T-helper 1 cell treated with Interleukin-12 subunit alpha and Interleukin-12 subunit beta and Interleukin-4 antibody, amounts not matched to agents 30 ng/mL and 1 ng/mL, for 36 hours (primary cell): Measurements from ENCODE around the gene BMP5. TPM values are rescaled to one million over a fixed set of nuclear protein-coding genes. Genes with fewer than 3 reads are reported as not detected.

Experiments used
- intact Hi-C: fragments of 100-400 bp; cut with micrococcal nuclease; formaldehyde crosslinking; loops from one replicate; pipeline ENCODE4 v1.15.1; 2024
- total RNA-seq: library from RNA; stranded (reverse); gene quantifications from 2 replicates; pipeline ENCODE4 v1.2.3, GENCODE V29; 2022

The BMP5 gene
- total RNA-seq, 1 donor from 2014 or later: not detected

- intact Hi-C loops: no loop called here
These were observed 149.2 kb downstream of the BMP5 start for GRCh38 chr6:55726144-55726543.

- intact Hi-C loops: loop anchor here (5.0 kb wide), 1 partner anchor 32 kb away; no protein-coding TSS in a partner anchor
These were observed 160.6 kb downstream of the BMP5 start for GRCh38 chr6:55714831-55715230.

GRCh38 chr6:55713436-55713835, 162.0 kb downstream of the BMP5 start:
- intact Hi-C loops: loop anchor here (5.0 kb wide), 1 partner anchor 34 kb away; no protein-coding TSS in a partner anchor

- intact Hi-C loops: no loop called here
These were observed 166.7 kb downstream of the BMP5 start for GRCh38 chr6:55708711-55709110.

- intact Hi-C loops: no loop called here
These were observed 169.6 kb downstream of the BMP5 start for GRCh38 chr6:55705451-55706440.

- intact Hi-C loops: no loop called here
These were observed 171.0 kb downstream of the BMP5 start for GRCh38 chr6:55704421-55704820.
